Measurements from ENCODE around the gene TCF7L2.

Gene TCF7L2

GRCh38 chr10:113088194-113088593 lies 138.1 kb downstream of the TCF7L2 start:
- DNase-seq (ENCODE audit: low spot score) = no peak
- H3K27ac ChIP-seq = no peak overlapping the region
- H3K4me3 ChIP-seq = no peak overlapping the region
- no peak for TF ChIP-seq CTCF (IDR thresholded peaks at IDR 0.05)

- no peak overlapping the region for H3K27ac ChIP-seq
- no peak for TF ChIP-seq CTCF (IDR thresholded peaks at IDR 0.05)
- no peak for DNase-seq (ENCODE audit: low spot score)
- no peak overlapping the region for H3K4me3 ChIP-seq
Measured at GRCh38 chr10:113089551-113089950, 139.5 kb downstream of the TCF7L2 start.

GRCh38 chr10:113091920-113092319 lies 141.9 kb downstream of the TCF7L2 start:
- TF ChIP-seq CTCF (IDR thresholded peaks at IDR 0.05) = no peak
- DNase-seq (ENCODE audit: low spot score) = no peak
- no peak overlapping the region for H3K27ac ChIP-seq
- H3K4me3 ChIP-seq = no peak overlapping the region

- Histone ChIP-seq H3K4me3 (no peak overlapping the region), H3K27ac (no peak overlapping the region)
- TF ChIP-seq CTCF (IDR thresholded peaks at IDR 0.05) = no peak
- DNase-seq (ENCODE audit: low spot score) = peak; percentile 45
Measured at GRCh38 chr10:113093188-113094113, 143.4 kb downstream of the TCF7L2 start.

GRCh38 chr10:113094114-113094486 lies 144.1 kb downstream of the TCF7L2 start:
- H3K27ac ChIP-seq = no peak overlapping the region
- TF ChIP-seq CTCF (IDR thresholded peaks at IDR 0.05) = no peak
- no peak overlapping the region for H3K4me3 ChIP-seq
- no peak for DNase-seq (ENCODE audit: low spot score)

- no peak overlapping the region for H3K4me3 ChIP-seq
- H3K27ac ChIP-seq = no peak overlapping the region
- TF ChIP-seq CTCF (IDR thresholded peaks at IDR 0.05) = no peak
- no peak for DNase-seq (ENCODE audit: low spot score)
Measured at GRCh38 chr10:113095419-113096127, 145.5 kb downstream of the TCF7L2 start.
